Measurements from ENCODE around the gene TADA3. TPM values are rescaled to one million over a fixed set of nuclear protein-coding genes. Genes with fewer than 3 reads are reported as not detected.

TADA3 gene
- total RNA-seq, 3 donors from 2014 or later: 39.3 to 42.0 (median 40.2) TPM

DNA sequence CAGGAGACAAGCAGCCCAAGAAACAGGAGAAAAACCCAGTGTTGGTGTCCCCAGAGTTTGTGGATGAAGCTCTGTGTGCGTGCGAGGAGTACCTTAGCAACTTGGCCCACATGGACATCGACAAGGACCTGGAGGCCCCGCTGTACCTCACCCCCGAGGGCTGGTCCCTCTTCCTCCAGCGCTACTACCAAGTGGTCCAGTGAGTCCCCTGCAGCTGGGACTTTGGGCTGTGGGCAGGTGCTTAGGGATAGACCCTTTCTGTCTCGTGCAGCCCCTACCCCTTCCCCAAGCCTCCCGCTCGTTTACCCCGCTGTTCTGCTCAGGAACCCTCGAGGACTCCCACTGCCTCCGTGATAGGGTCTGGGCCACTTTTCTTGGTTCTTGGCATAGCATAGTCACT lies 28.3 kb upstream of the TADA3 start:
- no peak overlapping the region for H3K4me3 Mint-ChIP-seq
- no peaks in the 10 kb centered on the region for H3K9me3 Mint-ChIP-seq
- H3K36me3 Mint-ChIP-seq (ENCODE audit: insufficient read depth): peaks cover 4% of the 10 kb centered on the region
- H3K27me3 Mint-ChIP-seq (ENCODE audit: low read depth): no peaks in the 10 kb centered on the region
- DNase-seq (no peak), ATAC-seq (no peak)
- H3K4me1 Mint-ChIP-seq (ENCODE audit: low read depth): peaks cover 2% of the 10 kb centered on the region

DNA sequence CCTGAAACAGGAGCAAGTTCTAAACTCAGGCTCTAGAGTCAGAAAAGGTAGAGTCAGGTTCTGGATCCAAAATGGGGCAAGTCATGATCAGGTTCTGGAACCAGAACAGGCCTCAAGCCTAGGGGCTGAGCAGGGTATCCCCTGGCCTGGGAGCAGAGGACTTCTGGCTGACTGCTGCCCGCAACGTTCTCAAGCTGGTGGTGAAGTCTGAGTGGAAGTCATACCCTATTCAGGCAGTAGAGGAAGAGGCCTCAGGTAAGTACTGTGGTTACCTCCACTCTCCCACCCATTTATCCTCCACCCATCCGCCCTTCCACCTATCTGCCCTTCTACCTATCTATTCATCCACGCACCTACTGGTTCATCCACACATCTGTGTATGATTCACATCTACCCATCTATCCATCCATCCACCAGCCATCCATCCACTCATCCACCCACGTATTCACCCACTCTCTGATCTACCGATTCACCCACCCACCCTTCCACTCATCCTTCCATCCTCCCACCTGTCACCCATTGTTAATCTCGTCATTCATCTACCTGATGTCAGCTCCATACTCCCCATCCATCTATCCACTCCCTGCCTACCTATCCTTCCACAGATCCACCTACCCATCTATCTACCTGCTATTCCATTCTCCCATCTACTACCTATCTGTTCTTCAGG lies 26.5 kb upstream of the TADA3 start:
- Mint-ChIP-seq H3K27me3 (ENCODE audit: low read depth) (no peaks in the 10 kb centered on the region), H3K4me3 (no peak overlapping the region), H3K36me3 (ENCODE audit: insufficient read depth) (peaks cover 4% of the 10 kb centered on the region), H3K4me1 (ENCODE audit: low read depth) (peaks cover 2% of the 10 kb centered on the region), H3K9me3 (no peaks in the 10 kb centered on the region)
- no peak for ATAC-seq
- DNase-seq: no peak

DNA sequence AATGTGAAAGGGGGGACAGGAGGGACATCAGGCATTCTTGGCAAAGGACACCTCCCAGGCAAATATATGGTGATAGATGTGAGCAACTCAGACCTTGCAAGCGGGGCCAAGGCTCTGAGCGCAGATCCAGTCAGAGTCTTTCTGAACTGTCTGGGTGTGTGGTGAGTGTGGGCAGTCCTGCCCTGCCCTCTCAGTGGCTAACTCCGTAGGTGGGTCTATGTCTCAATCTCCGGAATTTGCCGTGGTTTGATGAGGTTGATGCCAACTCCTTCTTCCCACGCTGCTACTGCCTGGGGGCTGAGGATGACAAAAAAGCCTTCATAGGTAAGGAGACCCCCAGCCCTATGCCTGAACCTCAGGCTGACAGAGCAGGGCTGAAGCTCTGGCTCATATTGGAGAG lies 25.2 kb upstream of the TADA3 start:
- H3K9me3 Mint-ChIP-seq: no peaks in the 10 kb centered on the region
- no peak overlapping the region for H3K4me3 Mint-ChIP-seq
- no peaks in the 10 kb centered on the region for H3K27me3 Mint-ChIP-seq (ENCODE audit: low read depth)
- no peak for ATAC-seq
- H3K4me1 Mint-ChIP-seq (ENCODE audit: low read depth): peaks cover 2% of the 10 kb centered on the region
- peaks cover 4% of the 10 kb centered on the region for H3K36me3 Mint-ChIP-seq (ENCODE audit: insufficient read depth)
- no peak for DNase-seq

DNA sequence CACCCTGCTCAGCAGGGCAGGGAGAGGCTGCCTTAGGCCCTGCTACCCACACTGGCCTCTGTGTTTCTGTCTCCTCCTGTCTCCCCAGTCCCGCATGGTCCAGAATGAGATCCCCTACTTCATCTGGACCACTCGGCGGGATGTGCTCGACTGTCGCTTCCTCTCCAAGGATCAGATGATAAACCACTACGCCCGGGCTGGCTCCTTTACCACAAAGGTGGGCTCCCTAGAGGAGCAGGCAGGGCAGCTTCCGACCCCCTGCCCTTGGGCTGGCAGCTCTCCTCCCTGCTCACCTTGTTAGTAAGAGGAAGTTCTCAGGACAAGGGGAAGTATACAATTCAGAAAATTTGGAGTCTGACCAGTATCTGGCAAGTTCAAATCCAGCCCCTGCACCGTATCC lies 23.7 kb upstream of the TADA3 start:
- H3K4me3 Mint-ChIP-seq: no peak overlapping the region

DNA sequence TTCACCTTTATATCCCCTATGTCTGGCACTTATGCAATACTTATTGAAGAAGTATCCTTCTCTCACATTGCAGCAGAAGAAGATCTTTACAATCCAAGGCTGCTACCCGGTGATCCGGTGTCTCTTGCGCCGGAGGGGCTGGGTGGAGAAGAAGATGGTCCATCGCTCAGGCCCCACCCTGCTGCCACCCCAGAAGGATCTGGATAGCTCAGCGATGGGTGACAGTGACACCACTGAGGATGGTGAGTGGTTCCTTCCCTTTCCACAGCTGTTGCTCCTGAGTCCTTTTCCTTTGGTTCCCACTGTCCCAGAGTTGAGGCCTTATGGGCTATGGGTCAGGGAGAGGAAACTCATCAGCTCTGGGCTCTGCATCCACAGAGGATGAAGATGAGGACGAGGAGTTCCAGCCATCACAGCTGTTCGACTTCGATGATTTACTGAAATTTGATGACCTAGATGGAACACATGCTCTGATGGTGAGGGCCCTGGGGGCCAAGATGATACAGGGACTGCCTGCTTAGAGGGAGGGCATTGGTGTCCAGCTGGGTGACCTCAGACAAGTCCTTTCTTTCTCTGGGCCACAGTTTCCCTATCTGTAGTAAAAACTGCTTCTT lies 20.7 kb upstream of the TADA3 start:
- peaks cover 33% of the 10 kb centered on the region for H3K4me1 Mint-ChIP-seq (ENCODE audit: low read depth)
- DNase-seq (no peak), ATAC-seq (no peak)
- no peak overlapping the region for H3K4me3 Mint-ChIP-seq
- no peaks in the 10 kb centered on the region for H3K9me3 Mint-ChIP-seq
- H3K27me3 Mint-ChIP-seq (ENCODE audit: low read depth): no peaks in the 10 kb centered on the region
- peaks cover 5% of the 10 kb centered on the region for H3K36me3 Mint-ChIP-seq (ENCODE audit: insufficient read depth)

More for the DNA sequence above, 23.7 kb upstream of the TADA3 start:
- ATAC-seq (no peak), DNase-seq (no peak)
- peaks cover 11% of the 10 kb centered on the region for H3K4me1 Mint-ChIP-seq (ENCODE audit: low read depth)
- no peaks in the 10 kb centered on the region for H3K9me3 Mint-ChIP-seq
- H3K27me3 Mint-ChIP-seq (ENCODE audit: low read depth): no peaks in the 10 kb centered on the region
- peaks cover 4% of the 10 kb centered on the region for H3K36me3 Mint-ChIP-seq (ENCODE audit: insufficient read depth)

- Mint-ChIP-seq H3K9me3 (no peaks in the 10 kb centered on the region), H3K27me3 (ENCODE audit: low read depth) (no peaks in the 10 kb centered on the region), H3K36me3 (ENCODE audit: insufficient read depth) (peaks cover 14% of the 10 kb centered on the region), H3K4me1 (ENCODE audit: low read depth) (peaks cover 39% of the 10 kb centered on the region), H3K4me3 (peak overlapping the region; percentile 89)
- DNase-seq (no peak), ATAC-seq (no peak)
Measured at GRCh38 chr3:9810846-9811245, 18.6 kb upstream of the TADA3 start.

DNA sequence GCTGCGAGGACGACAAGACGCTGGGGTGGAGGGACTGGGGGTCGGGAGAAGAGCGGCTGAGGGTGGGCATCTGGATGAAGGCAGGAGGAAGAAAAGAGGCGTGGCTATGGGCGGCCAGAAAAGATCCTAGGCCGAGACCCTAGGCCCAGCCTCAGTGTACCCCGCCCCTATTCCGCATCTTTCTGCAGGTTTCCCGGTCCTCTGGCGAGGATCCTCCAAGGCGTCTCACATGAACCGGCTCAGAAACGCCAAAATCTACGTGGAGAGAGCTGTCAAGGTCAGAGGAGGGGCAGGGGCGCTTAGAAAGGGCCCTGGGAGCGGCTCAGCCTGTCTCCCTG lies 18.1 kb upstream of the TADA3 start:
- no peak for DNase-seq
- Mint-ChIP-seq H3K9me3 (no peaks in the 10 kb centered on the region), H3K4me1 (ENCODE audit: low read depth) (peaks cover 39% of the 10 kb centered on the region), H3K4me3 (peak overlapping the region; percentile 89), H3K27me3 (ENCODE audit: low read depth) (no peaks in the 10 kb centered on the region), H3K36me3 (ENCODE audit: insufficient read depth) (peaks cover 14% of the 10 kb centered on the region)
- ATAC-seq: no peak

GRCh38 chr3:9809615-9810432 lies 17.6 kb upstream of the TADA3 start, which contains the start of gene TTLL3:
Gene TTLL3, plus strand, starts transcription at chr3:9810262. Its CDS starts 400 bp downstream, at chr3:9810662.
- Mint-ChIP-seq H3K27me3 (ENCODE audit: low read depth) (no peaks in the 10 kb centered on the region), H3K4me1 (ENCODE audit: low read depth) (peaks cover 39% of the 10 kb centered on the region), H3K4me3 (peak within 1 kb of the TSS; percentile 89), H3K9me3 (no peaks in the 10 kb centered on the region), H3K36me3 (ENCODE audit: insufficient read depth) (peaks cover 14% of the 10 kb centered on the region)
- DNase-seq (peak; percentile 14), ATAC-seq (peak; percentile 71 to 72)

GRCh38 chr3:9809239-9809614 lies 17.0 kb upstream of the TADA3 start:
- Mint-ChIP-seq H3K36me3 (ENCODE audit: insufficient read depth) (peaks cover 17% of the 10 kb centered on the region), H3K27me3 (ENCODE audit: low read depth) (no peaks in the 10 kb centered on the region), H3K4me3 (peak overlapping the region; percentile 89), H3K4me1 (ENCODE audit: low read depth) (peaks cover 39% of the 10 kb centered on the region), H3K9me3 (no peaks in the 10 kb centered on the region)
- ATAC-seq (peak; percentile 20 to 27), DNase-seq (no peak)

DNA sequence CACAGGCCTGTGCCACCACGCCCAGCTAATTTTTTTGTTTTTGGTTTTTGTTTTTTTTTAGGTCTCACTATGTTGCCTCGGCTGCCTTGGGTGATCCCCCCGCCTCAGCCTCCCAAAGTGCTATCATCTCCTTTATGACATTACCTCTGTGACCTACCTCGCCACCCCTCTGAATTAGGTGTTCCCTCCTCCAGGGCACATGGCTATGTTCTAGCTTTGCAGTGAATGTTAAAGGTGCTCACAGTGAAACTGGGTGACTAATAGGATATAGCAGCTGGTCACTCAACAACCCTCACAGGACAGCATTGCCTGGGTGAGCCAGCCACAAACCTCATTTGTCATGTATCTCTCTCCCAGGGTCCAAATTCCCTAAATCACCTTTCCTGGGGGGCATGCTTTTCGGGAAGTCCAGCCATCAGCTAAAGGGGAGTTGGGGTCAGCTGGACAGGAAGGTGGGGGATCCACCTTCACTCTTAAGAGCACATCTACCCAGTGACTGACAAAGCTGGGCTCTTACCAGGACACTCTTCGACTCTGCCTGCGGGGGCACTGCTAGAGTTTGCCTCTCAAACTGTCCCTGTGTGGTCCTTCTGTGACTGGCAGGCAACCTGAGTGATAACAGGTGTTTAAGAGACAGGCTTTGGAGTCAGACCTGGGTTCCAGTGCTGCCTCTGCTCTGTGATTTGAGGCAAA lies 16.2 kb upstream of the TADA3 start:
- peak overlapping the region; percentile 29 for H3K4me3 Mint-ChIP-seq
- H3K27me3 Mint-ChIP-seq (ENCODE audit: low read depth): no peaks in the 10 kb centered on the region
- DNase-seq: peak; percentile 39
- no peaks in the 10 kb centered on the region for H3K9me3 Mint-ChIP-seq
- H3K36me3 Mint-ChIP-seq (ENCODE audit: insufficient read depth): peaks cover 23% of the 10 kb centered on the region
- H3K4me1 Mint-ChIP-seq (ENCODE audit: low read depth): peaks cover 42% of the 10 kb centered on the region
- ATAC-seq: peak; percentile 49 to 68

GRCh38 chr3:9807981-9808344 lies 15.7 kb upstream of the TADA3 start:
- no peaks in the 10 kb centered on the region for H3K9me3 Mint-ChIP-seq
- DNase-seq (no peak), ATAC-seq (no peak)
- peaks cover 28% of the 10 kb centered on the region for H3K36me3 Mint-ChIP-seq (ENCODE audit: insufficient read depth)
- H3K4me1 Mint-ChIP-seq (ENCODE audit: low read depth): peaks cover 46% of the 10 kb centered on the region
- peak overlapping the region; percentile 46 for H3K4me3 Mint-ChIP-seq
- no peaks in the 10 kb centered on the region for H3K27me3 Mint-ChIP-seq (ENCODE audit: low read depth)

DNA sequence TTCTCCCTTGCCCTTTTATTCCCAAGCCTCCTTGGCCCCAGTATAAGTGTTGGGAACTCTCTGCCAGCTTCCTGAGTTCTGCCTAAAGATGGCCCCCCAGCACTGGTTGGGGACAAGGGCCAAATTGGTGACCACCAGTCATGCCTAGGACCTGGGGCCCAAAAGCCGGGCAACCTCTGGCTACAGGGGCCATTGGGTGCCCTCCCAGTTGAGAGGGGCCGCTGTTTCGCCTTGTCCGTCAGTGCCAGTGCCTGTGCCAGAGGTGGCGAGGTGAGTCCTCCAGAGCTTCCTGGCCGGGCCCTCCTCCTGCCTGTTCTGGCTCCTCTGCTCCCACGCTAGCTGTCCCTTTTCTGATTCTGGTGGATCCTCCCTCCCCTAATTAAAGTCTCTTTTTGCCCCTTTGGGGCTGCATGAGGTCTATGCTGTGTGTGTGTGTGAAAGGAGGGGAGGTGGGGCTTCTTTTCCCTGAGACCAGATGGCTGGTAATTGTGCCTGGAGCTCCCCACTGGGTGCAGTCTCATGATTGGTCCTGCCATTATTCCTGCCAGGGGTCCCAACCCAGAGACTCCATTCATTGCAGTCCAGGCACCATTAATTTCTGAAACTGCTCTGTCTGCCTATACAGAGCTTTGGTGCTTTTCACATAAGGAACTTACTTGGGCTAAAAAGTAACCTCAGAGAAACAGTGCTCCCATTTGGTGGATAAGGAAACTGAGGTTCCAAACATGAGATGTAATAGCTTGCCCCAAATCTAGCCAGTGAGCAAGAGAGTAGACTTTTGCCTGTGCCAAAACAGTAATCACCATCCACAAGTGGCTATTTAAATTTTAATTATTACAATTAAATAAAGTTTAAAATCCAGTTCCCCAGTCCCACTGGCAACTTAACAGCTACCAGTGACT lies 14.7 kb upstream of the TADA3 start:
- ATAC-seq (no peak), DNase-seq (no peak)
- peaks cover 29% of the 10 kb centered on the region for H3K36me3 Mint-ChIP-seq (ENCODE audit: insufficient read depth)
- H3K9me3 Mint-ChIP-seq: no peaks in the 10 kb centered on the region
- peaks cover 46% of the 10 kb centered on the region for H3K4me1 Mint-ChIP-seq (ENCODE audit: low read depth)
- no peak overlapping the region for H3K4me3 Mint-ChIP-seq
- H3K27me3 Mint-ChIP-seq (ENCODE audit: low read depth): no peaks in the 10 kb centered on the region

DNA sequence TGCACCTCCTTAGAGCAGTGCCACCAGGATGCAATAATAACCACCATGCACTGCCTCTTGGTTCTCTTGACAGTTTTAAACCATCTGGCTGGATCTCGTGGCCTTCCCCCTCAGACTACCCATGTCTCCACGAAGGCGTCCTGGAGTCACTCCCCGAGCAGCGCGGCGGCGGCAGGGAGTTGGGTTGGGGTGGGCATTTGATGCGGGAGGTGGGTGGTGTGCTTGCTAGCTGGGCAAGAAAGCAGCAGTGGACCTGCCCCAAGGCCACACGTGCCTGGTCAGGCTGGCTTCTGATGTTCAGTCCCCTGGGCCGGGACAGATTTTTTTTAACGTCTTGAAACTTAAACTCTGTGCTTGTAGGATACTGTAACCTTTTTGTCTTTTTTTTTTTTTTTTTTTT lies 13.9 kb upstream of the TADA3 start:
- H3K4me1 Mint-ChIP-seq (ENCODE audit: low read depth): peaks cover 40% of the 10 kb centered on the region
- H3K9me3 Mint-ChIP-seq: no peaks in the 10 kb centered on the region
- DNase-seq (no peak), ATAC-seq (no peak)
- no peak overlapping the region for H3K4me3 Mint-ChIP-seq
- no peaks in the 10 kb centered on the region for H3K27me3 Mint-ChIP-seq (ENCODE audit: low read depth)
- peaks cover 29% of the 10 kb centered on the region for H3K36me3 Mint-ChIP-seq (ENCODE audit: insufficient read depth)
